SJSA1 (cell line): ENCODE results near the gene BRSK1. TPM values are rescaled to one million over a fixed set of nuclear protein-coding genes. Genes with fewer than 3 reads are reported as not detected.

ENCODE experiments used
- DNase-seq, 2 experiments: peaks; one replicate each; pipeline ENCODE4 v3.0.0-alpha.2; 2015 to 2020; ENCODE audit warnings: low spot score in 2 of 2, low read depth in 1 of 2
- H3K27ac ChIP-seq: fragments of 250-450 bp; sonication (Bioruptor Pico); 2 replicates; pipeline ENCODE4 v1.5.1; 2020; ENCODE audit warnings: mild to moderate bottlenecking, moderate library complexity
- H3K27me3 ChIP-seq: fragments of 250-450 bp; sonication (Bioruptor Pico); replicated peaks from 2 replicates; pipeline ENCODE4 v1.5.1; 2020; ENCODE audit warnings: mild to moderate bottlenecking, moderate library complexity
- H3K36me3 ChIP-seq: fragments of 250-450 bp; sonication (Bioruptor Pico); 2 replicates; pipeline ENCODE4 v1.5.1; 2020; ENCODE audit warnings: mild to moderate bottlenecking
- H3K4me1 ChIP-seq: fragments of 250-450 bp; sonication (Bioruptor Pico); replicated peaks from 2 replicates; pipeline ENCODE4 v1.6.1; 2021; ENCODE audit warnings: mild to moderate bottlenecking
- H3K4me3 ChIP-seq: fragments of 250-450 bp; sonication (Bioruptor Pico); 2 replicates; pipeline ENCODE4 v1.5.1; 2020; ENCODE audit warnings: mild to moderate bottlenecking
- H3K9me3 ChIP-seq: fragments of 250-450 bp; sonication (Bioruptor Pico); replicated peaks from 2 replicates; pipeline ENCODE4 v1.5.1; 2020; ENCODE audit warnings: mild to moderate bottlenecking
- total RNA-seq: library from RNA; depleted of rRNA; stranded (reverse); fragments of >200 nt; shearing (Covaris generic); gene quantifications from 2 replicates; pipeline ENCODE4 v1.2.3, GENCODE V29; 2014; rRNA removed

Gene BRSK1
- 8.5 and 10.3 TPM in 2 replicates for total RNA-seq

DNA sequence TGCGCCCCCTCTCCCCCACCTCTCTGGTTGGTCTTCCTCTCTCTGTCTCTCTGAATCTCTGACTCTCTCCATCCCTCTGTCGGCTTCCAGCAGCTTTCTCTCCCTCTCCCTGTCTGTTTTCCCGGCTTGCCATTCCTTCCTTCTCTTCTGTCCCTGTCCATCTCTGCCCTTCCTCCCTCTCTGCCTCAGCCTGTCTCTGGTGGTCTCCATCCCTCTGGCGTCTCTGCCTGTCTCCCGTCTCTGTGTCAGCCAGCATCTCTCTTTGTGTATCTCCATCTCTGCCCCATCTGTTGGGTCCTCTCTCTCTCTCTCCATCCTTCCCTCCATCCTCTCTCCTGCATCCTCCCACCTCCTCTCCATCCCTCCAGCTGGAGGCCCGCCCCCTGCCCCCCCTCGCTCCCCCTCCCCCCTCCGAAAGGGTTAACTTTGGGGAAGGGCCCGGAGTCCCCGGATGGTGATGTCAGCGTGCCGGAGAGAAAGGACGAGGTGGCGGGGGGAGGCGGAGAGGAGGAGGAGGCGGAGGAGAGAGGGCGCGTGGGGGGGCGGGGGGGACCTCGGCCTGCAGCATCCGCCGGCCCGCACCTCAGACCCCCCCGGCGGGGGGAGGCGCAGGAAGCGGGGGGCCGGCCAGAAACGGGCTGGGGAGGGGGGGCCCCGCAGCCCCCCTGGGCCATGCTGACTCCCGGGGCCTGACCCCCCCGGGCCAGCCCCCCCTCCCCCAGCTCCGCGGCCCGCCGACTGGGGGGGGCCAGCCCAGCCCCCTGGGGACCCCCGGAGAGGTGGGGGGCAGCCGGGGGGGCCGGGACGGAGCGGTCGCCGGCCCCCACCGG, at the start of gene BRSK1:
Gene BRSK1 (plus strand): TSS at position 450 of the 830 bp plus-strand sequence. CDS start 446 bp downstream, outside the sequence.
- H3K4me1 ChIP-seq, result peaks cover 8% of the 10 kb centered on the region
- H3K9me3 ChIP-seq, result no peaks in the 10 kb centered on the region
- no peaks in the 10 kb centered on the region for H3K27me3 ChIP-seq
- H3K27ac ChIP-seq, result no peak within 1 kb of the TSS
- H3K4me3 ChIP-seq, result peak within 1 kb of the TSS; percentile 41
- DNase-seq, result peak in 1 of 2 experiments; percentile 80
- H3K36me3 ChIP-seq, result no peaks in the 10 kb centered on the region

DNA sequence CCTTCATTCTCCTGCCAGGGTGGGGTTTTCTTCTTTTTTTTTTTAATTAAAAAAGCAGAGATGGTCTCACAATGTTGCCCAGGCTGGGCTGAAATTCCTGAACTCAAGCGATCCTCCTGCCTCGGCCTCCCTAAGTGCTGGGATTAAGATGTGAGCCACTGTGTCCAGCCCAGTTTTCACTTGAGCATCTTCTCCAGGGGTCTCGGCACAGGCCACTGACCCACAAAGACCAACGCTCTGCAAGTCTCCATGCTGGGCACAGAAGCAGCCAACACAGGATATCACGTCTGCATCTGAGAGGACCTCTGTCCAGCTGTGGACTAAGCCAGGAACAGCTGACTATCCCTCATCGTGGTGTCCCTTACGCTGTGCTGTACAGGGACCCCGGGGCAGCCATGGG, 45.8 kb upstream of the BRSK1 start:
- Histone ChIP-seq H3K4me1 (no peaks in the 10 kb centered on the region), H3K27ac (no peak overlapping the region), H3K36me3 (peaks cover 76% of the 10 kb centered on the region), H3K9me3 (no peaks in the 10 kb centered on the region), H3K4me3 (no peak overlapping the region), H3K27me3 (no peaks in the 10 kb centered on the region)
- DNase-seq, result no peak

DNA sequence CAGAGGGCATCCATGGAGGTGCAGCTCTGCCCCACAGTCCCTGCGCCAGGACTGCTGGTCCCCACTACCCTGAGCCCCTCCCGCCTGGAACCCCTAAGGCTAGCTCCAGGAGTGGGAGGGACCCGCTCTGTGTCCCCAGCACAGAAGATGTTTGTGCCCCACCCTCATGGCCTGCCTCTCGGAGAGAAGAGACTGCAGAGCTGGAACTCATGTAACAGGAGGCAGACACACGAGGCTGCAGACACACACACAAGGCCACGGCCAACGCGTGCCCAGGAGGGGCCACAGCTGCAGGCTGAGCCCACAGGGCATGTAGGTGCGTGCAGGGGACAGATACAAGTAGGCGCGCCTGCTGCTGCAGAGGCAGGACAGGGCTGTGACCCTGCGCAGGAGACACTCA, 44.8 kb upstream of the BRSK1 start:
- no peak overlapping the region for H3K4me3 ChIP-seq
- no peaks in the 10 kb centered on the region for H3K27me3 ChIP-seq
- no peak overlapping the region for H3K27ac ChIP-seq
- H3K36me3 ChIP-seq, result peaks cover 78% of the 10 kb centered on the region
- H3K4me1 ChIP-seq, result no peaks in the 10 kb centered on the region
- DNase-seq, result peak in 1 of 2 experiments; percentile 32
- H3K9me3 ChIP-seq, result no peaks in the 10 kb centered on the region

DNA sequence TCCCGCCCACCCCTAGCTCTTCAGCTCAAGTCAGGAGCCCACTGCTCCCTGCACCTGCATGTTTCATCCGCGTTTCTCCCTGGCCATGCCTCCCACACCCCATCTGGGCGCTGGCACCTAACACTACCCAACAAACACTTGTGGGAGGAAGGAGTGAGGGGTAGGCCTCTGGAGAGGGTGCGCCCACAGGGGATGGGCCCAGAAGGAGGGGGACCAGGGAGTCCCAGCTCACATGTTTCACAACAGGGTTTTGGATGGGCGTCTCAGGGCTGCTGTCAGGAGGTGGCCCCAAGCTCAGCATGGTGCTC, 43.1 kb upstream of the BRSK1 start:
- Histone ChIP-seq H3K4me3 (no peak overlapping the region), H3K36me3 (peaks cover 89% of the 10 kb centered on the region), H3K27me3 (no peaks in the 10 kb centered on the region), H3K27ac (no peak overlapping the region), H3K9me3 (no peaks in the 10 kb centered on the region), H3K4me1 (no peaks in the 10 kb centered on the region)
- no peak for DNase-seq

DNA sequence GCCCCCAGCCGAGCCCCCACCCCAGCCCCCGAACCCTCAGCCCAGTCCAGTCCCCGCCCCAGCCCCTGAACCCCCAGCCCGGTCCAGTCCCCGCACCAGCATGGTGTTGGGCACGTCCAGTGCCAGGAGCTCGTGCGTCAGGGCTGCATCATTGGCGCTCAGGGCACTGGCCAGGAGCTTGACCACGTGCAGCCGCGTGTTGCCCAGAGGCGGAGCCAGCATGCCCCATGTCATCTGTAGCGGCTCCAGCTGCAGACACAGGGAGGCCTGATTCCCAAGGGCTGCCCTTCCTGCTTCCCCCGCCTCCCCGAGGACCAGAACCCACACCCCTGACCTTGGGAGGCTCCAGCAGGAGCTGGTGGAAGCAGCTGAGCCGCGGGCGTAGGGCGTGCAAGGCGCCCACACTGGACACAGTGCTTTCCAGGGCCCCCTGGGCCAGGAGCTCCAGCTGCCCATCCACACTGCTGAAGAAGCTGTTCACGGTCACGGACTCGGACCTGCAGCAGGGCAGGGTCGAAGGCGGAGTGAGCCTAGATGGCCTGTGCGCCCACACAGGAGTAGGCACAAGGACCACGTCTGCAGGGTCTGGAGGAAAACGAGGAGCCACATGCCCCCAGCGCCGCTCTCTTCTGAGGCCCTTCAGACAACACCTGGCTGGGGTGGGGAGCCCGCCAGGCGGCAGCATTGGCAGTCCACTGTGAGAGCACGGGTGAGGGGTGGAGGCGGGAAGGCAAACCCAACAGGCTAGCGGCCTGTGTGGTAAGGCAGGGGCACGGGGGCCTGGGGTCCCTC, 42.5 kb upstream of the BRSK1 start:
- Histone ChIP-seq H3K9me3 (no peaks in the 10 kb centered on the region), H3K36me3 (peaks cover 87% of the 10 kb centered on the region), H3K4me1 (no peaks in the 10 kb centered on the region), H3K27ac (no peak overlapping the region), H3K4me3 (no peak overlapping the region), H3K27me3 (no peaks in the 10 kb centered on the region)
- no peak for DNase-seq

DNA sequence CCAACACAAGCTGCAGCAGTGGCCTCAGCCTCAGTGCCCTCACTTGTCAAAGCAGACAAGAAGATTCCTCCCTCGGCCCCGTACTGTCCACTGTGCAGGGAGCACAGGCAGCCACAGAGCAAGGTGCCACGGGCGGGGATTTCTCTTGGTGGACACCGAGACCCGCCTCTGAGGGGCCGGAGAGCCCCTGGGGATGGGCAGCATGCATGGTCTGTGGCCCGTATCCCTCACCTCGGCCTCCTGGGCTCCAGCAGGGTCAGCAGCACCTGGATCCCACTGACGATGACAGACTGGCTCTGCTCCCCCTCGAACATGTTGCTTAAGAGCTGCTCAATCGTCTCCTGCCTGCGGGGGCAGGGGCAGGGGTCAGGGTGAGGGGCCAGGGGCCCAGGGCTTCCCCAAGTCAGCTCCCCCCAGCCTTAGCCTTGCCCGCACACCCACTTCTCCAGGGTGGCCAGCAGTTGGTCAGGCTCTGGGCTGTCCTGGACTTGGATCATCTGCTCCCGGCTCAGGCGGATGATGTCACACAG, 41.8 kb upstream of the BRSK1 start:
- no peaks in the 10 kb centered on the region for H3K4me1 ChIP-seq
- H3K9me3 ChIP-seq, result no peaks in the 10 kb centered on the region
- peaks cover 86% of the 10 kb centered on the region for H3K36me3 ChIP-seq
- no peak overlapping the region for H3K4me3 ChIP-seq
- no peak for DNase-seq
- no peaks in the 10 kb centered on the region for H3K27me3 ChIP-seq
- no peak overlapping the region for H3K27ac ChIP-seq

DNA sequence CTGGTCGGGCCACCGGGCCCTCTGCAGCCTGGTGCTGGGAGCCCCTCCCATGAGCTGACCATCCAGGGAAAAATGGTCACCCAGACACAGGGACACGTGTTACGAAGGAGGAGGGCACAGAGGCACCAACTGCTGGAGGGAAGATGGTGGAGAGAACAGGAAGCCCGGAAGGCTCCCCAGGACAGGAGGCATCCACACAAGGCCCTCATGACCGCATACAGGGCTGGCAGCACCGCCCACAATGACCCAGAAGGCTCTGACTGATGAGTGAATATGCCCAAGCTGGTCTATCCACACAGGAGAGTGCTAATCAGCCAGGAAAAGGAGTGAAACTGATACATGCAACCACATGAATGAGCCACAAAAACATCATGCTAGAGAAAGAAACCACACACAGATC, 41.3 kb upstream of the BRSK1 start:
- Histone ChIP-seq H3K27me3 (no peaks in the 10 kb centered on the region), H3K4me3 (no peak overlapping the region), H3K27ac (no peak overlapping the region), H3K9me3 (no peaks in the 10 kb centered on the region), H3K36me3 (peaks cover 85% of the 10 kb centered on the region), H3K4me1 (no peaks in the 10 kb centered on the region)
- DNase-seq, result no peak

DNA sequence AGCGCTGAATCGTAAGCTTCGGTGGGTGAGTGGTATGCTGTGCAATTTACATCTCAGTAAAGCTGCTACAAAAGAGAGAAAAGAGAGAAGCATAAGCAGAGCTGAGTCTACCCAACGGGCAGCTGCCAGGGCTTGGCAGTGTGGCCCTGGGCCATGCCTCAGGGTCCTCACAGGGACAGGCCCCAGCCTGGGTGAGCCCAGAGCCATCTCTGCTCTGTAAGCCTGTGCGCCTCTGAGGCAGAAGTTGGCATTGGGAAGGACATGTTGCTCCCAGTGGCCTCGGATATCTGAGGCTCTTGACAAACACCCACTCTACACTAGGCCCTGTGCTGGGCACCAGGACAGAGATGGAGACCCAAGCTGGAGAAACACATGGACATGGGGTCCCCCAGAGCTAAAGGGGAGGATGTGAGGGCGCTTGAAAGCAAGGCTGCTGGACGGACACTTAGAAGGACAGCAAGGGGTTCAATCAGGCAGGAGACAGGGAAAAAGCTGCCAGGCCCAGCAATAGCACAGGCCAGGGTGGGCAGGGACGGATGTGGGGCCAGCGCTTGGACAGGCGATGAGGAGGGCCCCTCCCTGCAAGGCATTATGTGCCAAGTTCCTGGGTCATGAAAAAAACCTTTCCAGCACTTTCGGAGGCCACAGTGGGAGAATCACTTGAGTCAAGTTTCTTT, 39.7 kb upstream of the BRSK1 start:
- DNase-seq, result no peak
- Histone ChIP-seq H3K9me3 (no peaks in the 10 kb centered on the region), H3K4me1 (no peaks in the 10 kb centered on the region), H3K27ac (no peak overlapping the region), H3K4me3 (no peak overlapping the region), H3K36me3 (peaks cover 69% of the 10 kb centered on the region), H3K27me3 (no peaks in the 10 kb centered on the region)

DNA sequence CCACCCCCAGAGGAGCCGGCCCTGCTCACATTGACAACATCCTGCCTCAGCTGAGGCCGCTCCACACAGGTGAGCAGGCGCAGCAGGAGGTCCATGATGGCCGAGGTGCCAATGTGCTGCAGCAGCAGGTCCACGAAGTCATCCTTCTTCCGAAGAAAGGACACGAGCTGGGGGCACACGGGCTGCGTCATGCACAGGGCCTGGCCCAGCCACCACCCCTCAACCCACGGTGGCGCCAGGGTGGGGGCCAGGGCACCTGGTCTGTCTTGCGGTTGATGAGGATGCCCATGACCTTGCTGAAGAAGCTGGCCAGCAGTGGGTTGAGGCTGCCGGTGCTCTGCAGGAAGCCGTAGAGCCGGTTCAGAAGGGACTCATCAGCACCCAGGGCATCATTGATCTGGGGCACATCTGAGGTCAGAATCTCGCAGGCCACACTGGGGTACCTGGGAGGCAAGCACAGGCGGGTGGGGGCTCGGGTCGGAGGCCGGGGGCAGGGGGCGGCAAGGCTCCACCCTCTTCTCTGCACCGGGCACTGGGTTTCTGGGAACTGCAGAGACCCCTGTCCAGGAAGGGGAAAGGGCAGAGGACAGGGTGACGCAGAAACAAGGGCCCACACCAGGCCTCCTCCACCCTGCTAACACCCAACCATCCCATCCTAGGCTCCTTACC, 38.4 kb upstream of the BRSK1 start:
- peak in 1 of 2 experiments; percentile 39 for DNase-seq
- Histone ChIP-seq H3K36me3 (peaks cover 59% of the 10 kb centered on the region), H3K4me3 (no peak overlapping the region)

DNA sequence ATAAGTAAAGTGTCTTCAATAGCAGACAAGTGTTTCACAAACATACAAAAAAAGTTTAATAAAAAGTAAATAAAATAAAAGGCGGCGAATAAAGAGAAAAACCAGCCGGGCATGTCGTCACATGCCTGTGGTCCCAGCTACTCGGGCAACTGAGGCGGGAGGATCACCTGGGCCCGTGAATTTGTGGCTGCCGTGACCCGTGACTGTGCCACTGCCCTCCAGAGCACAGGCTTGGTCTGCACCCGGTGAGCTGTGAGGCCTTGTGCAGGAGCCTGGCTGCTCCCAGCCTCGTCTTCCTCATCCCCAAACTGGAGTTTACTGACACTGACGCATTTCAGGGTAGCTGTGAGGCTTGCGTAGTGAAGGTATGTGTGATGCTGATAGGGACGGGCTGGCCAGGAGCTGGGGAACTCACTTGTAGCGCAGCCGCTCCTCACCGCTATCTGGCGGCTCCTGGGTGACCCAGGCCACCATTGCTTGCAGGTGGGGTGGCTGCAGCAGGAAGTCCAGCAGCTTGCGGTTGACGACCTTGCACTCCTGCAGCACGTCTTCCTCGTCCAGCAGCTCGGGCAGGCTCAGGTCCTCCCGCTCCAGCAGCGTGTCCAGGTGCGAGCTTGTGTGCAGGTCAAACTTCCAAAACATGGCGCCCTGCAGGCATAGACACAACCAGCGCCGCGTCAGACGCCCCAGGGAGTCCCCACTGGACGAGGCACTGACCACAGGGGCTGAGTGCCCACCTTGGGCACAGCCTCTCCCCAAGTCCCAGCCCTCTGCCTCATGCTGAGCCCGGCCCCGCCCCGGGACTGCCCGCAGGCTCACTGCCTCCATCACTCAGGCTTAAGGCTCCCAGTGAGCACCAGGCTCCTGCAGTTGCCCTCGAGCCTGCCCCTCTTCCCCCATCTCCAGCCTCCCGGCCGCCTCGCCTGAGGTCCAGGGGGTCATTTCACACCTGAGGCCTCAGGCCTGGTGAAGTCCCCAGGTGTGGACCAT, 37.0 kb upstream of the BRSK1 start:
- Histone ChIP-seq H3K27ac (no peak overlapping the region), H3K27me3 (no peaks in the 10 kb centered on the region), H3K4me3 (no peak overlapping the region), H3K4me1 (no peaks in the 10 kb centered on the region), H3K36me3 (peaks cover 49% of the 10 kb centered on the region), H3K9me3 (no peaks in the 10 kb centered on the region)
- DNase-seq, result no peak

More for the DNA sequence above, 38.4 kb upstream of the BRSK1 start:
- Histone ChIP-seq H3K4me1 (no peaks in the 10 kb centered on the region), H3K27me3 (no peaks in the 10 kb centered on the region), H3K9me3 (no peaks in the 10 kb centered on the region), H3K27ac (no peak overlapping the region)

DNA sequence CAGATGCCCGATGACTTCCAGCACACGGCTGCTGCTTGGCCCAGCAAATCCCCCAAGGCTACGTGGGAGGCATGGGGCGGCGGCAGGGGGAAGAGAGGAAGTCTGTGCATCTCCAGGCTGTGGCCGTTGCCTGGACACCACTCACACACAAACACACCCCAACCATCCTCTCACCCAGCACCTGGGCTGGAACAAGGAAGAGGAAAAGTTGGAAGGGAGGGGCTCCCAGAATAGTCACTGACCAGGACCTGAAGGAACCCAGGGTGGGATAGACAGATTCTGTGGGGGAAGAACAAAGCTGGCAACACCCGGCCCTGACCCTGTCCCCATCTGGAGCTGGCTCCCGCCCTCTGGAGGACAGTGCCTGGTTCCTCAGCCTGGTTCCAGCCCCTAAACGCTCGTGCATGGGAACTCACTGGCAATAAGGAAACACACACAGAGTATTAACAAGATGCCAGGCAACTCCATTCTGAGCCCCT, 36.1 kb upstream of the BRSK1 start:
- no peak overlapping the region for H3K4me3 ChIP-seq
- no peaks in the 10 kb centered on the region for H3K9me3 ChIP-seq
- H3K36me3 ChIP-seq, result peaks cover 42% of the 10 kb centered on the region
- no peak overlapping the region for H3K27ac ChIP-seq
- no peaks in the 10 kb centered on the region for H3K4me1 ChIP-seq
- no peaks in the 10 kb centered on the region for H3K27me3 ChIP-seq
- no peak for DNase-seq

DNA sequence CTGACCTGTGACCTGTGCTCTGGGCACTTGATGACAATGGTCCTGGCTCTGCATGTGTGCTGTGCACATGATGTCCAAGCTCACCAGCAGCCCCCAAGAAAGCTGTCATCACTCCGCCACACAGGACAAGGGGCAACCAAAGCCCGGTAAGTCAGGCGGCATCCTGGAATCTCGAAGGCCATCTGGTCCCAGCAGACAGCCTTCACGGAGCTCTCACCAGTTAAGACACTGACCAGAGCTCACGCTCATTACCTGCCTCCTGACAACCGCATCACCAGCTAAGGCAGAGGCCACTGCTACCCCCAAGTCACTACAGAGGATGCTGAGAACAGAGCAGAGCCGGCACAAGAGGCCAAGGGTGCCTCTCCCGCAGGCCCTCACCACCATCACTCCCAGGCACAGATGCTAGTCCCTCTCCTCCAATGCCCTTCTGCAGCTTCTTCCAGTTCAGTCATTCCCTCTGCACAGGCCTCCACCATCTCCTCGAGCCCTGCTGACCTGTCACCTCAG, 35.6 kb upstream of the BRSK1 start:
- no peaks in the 10 kb centered on the region for H3K4me1 ChIP-seq
- no peak overlapping the region for H3K27ac ChIP-seq
- no peak for DNase-seq
- peaks cover 39% of the 10 kb centered on the region for H3K36me3 ChIP-seq
- no peak overlapping the region for H3K4me3 ChIP-seq
- H3K9me3 ChIP-seq, result no peaks in the 10 kb centered on the region
- no peaks in the 10 kb centered on the region for H3K27me3 ChIP-seq
